GM19463 (cell line): Measurements from ENCODE around the gene COX6A2.

Experiments used
- ATAC-seq: cut with Tn5 transposase; IDR thresholded peaks from one replicate; pipeline ENCODE4 v1.9.1; 2021; ENCODE audit warnings: mild to moderate bottlenecking, moderate library complexity; ENCODE audit not compliant: unreplicated experiment

The COX6A2 gene

DNA sequence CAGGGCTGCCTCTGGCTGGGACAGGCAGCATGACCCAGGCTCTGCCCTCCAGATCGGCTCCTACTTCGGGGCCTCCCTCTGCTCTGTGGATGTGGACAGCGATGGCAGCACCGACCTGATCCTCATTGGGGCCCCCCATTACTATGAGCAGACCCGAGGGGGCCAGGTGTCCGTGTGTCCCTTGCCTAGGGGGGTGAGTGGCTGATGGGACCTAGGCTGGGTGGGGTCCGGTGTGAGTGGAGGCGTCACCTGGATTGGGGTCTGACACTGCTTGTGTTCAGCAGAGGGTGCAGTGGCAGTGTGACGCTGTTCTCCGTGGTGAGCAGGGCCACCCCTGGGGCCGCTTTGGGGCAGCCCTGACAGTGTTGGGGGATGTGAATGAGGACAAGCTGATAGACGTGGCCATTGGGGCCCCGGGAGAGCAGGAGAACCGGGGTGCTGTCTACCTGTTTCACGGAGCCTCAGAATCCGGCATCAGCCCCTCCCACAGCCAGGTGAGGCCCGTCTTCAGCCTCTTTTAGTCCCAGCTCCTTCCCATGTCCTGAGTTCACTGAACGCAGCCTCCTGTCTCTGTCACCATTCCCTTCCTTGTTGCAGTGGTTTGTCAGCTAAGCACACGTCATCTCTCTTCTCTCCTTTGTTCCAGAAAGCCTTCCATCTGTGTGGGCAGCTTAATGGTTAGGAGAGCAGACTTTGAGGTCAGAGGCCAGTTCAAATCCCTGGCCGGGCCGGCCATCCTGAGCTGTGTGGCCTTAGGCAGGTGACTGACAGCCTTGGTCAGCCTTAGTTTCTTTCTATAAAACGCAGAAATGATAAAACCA is 16.9 kb downstream of the COX6A2 start:
- no peak for ATAC-seq

GRCh38 chr16:31410082-31410481 is 18.1 kb downstream of the COX6A2 start:
- ATAC-seq: no peak

- no peak for ATAC-seq
Observed at GRCh38 chr16:31409433-31409832, 18.7 kb downstream of the COX6A2 start.

- no peak for ATAC-seq
Observed at GRCh38 chr16:31407406-31407805, 20.8 kb downstream of the COX6A2 start.

- no peak for ATAC-seq
Observed at GRCh38 chr16:31404353-31405064, 23.7 kb downstream of the COX6A2 start.

DNA sequence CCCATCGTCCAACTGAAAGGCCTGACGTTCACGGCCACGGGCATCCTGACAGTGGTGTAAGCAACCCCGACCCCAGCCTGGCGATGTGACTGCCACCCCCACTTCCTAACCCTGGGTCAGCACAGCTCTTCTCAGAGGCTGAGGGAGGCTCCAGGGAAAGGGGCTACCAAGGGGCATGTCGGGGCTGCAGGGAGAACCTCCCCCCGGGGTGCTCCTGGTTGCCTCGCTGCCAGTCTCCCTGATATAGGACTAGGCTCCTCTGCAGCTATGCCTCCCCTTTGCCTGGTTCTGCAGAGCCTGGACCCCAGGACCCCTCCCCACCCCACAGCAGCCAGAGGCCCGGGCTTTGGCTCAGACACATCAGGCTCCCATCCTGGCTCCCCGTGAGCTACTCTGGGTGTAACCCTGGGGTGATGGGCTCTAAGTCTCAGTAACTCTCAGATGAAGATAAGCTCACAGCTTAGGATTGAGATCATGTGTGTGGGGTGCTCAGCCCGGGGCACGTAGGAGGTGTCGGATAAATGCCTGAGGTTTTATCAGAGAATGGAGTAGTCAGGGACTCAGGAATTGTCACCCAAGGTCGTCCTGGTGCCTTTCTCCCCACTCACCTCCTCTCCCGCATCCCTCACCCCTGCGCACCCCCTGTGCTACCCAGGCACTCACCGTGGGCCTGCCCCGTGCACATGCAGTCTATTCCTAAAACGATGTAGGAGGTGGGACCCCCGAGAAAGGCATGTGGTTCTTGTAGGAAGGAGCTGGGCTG is 24.4 kb downstream of the COX6A2 start:
- ATAC-seq: no peak

- no peak for ATAC-seq
Observed at GRCh38 chr16:31402687-31403086, 25.5 kb downstream of the COX6A2 start.

GRCh38 chr16:31401436-31401835 is 26.7 kb downstream of the COX6A2 start:
- no peak for ATAC-seq

GRCh38 chr16:31400191-31400590 is 28.0 kb downstream of the COX6A2 start:
- no peak for ATAC-seq

DNA sequence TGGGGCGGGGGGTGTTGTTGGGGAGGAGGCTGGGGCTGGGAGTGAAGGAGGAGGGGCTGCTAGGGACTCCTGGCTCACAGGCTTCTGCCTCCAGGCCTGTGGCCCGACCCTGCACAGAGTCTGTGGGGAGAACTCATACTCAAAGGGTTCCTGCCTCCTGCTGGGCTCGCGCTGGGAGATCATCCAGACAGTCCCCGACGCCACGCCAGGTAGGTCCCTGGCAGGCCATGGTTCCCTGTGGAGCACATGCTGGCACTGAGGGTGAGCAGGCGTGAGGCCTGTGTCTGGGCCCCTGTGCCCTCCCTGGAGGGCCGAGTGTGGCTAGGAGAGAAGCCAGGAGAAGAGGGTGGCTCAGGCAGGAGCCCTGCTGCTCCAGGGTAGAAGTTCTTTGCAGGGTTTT is 30.5 kb downstream of the COX6A2 start:
- ATAC-seq: no peak

DNA sequence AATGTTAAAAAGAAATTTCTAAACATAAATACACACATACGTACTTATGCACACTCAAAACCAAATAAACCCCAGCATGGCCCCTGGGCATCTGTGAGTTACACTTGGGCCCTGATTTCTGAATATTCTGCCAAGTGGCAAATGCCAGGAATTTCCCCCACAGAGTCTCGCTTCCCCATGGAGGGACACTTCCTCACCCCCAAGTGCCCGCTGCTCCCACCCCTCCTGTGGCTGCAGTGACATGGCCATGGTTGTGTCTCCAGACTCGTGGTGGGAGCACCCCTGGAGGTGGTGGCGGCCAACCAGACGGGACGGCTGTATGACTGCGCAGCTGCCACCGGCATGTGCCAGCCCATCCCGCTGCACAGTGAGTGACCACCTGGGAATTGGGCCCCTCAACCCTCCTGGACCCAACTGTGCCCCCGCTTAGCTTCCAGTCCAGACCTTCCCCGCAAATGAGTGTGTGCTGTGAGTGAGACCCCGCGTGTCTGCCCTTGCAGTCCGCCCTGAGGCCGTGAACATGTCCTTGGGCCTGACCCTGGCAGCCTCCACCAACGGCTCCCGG is 31.0 kb downstream of the COX6A2 start:
- no peak for ATAC-seq

- ATAC-seq: no peak
Observed at GRCh38 chr16:31395647-31396046, 32.5 kb downstream of the COX6A2 start.

DNA sequence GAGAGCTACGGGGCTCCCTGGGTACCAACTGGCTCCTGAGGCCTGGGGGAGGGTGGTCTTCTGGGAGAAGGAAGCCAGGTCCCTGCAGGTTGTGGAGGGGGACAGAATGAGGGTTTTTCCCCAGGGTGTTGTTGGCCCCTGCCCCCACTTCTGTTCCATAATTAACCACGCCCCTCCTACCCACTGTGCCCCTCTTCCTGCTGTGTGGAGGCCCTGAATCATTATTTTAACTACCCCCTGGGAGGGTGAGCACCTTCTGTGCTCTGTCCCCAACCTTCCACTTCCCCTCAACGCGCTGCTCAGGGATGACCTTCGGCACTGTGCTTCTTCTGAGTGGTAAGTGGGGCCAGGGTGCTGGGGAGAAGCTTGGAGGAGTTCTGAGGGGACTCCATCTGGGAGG is 35.1 kb downstream of the COX6A2 start, which contains the start of gene ITGAD:
Gene ITGAD, plus strand, starts transcription at position 280 of the 400 bp plus-strand sequence. Its CDS starts 26 bp downstream, at position 306.
- ATAC-seq: no peak

- no peak for ATAC-seq
Observed at GRCh38 chr16:31390504-31391041, 37.6 kb downstream of the COX6A2 start.

GRCh38 chr16:31388535-31388934 is 39.6 kb downstream of the COX6A2 start:
- ATAC-seq: no peak

DNA sequence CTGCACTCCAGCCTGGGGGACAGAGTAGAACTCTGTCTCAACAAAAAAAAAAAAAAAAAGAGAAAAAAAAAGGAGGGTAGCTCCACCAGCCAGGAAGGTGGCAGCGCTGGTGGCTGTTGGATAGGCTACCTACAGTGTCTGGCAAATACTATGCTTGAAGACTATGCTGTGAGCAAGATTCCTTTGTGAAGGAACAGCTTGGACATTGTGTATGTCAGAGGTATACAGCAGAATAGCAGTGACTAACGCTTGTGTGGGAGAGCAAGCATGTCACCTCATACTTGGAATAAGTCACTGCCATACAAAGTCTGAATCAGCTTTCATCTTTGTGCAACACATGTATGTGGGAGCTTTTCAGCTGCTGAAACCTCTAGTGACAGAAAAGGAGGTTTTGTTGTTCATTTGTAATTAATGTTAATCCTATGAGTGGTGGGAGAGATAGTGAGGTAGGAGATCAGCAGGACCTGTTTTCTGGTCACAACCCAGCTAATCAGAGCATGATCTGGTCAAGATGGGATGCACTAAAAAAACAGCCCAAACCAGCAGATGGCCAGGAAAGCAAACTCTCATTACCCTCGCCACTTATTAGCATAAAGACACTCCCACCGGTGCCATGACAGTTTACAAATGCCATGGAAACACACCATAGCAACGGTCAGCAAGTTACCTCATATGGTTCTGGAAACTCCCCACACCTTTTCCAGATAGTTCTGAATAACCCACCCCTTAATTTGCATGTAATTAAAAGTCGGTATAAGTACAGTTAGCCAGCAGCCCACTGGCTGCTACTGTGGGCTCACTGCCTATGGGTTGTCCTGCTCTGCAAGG is 41.8 kb downstream of the COX6A2 start:
- peak; percentile 56 for ATAC-seq

DNA sequence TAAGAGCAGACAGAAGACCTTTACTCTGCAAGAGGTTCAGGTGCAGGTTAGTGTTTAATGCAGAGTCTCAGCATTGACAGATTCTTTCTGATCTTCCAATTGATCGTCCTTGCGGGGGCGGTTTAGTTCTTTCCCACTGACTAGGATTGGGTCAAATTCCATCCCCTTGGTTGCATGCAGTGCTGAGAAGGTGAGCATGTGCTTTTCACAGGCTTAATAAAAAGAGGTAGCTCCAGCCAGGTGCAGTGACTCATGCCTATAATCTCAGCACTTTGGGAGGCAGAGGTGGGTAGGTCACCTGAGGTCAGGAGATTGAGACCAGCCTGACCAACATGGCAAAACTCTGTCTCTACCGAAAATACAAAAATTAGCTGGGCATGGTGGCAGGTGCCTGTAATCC is 42.5 kb downstream of the COX6A2 start:
- no peak for ATAC-seq

DNA sequence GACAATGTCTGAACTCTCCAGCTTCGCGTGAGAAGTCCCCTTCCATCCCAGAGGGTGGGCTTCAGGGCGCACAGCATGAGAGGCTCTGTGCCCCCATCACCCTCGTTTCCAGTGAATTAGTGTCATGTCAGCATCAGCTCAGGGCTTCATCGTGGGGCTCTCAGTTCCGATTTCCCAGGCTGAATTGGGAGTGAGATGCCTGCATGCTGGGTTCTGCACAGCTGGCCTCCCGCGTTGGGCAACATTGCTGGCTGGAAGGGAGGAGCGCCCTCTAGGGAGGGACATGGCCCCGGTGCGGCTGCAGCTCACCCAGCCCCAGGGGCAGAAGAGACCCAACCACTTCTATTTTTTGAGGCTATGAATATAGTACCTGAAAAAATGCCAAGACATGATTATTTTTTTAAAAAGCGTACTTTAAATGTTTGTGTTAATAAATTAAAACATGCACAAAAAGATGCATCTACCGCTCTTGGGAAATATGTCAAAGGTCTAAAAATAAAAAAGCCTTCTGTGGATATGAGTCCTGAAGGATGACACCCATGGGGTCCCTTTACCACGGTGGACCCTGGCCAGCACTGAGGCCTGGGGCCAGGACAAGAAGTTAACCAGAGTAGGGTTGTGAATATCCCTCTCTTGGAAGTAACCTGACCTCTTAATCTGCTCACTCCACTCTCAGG is 45.5 kb downstream of the COX6A2 start:
- peak; percentile 63 for ATAC-seq

GRCh38 chr16:31380201-31380600 is 48.0 kb downstream of the COX6A2 start:
- ATAC-seq: no peak
